Hematopoietic multipotent progenitor cell treated with erythropoietin and hydrocortisone succinate and interleukin-3 and kit ligand, for 6 days (in vitro differentiated cells): Measurements from ENCODE around the gene FZR1.
"Not testable (repeated sequence)": the region's sequence is repeated elsewhere in the genome, so short reads cannot be mapped to it uniquely, and the experiment has no call there.

ENCODE experiments used
- DNase-seq: peaks from one replicate; pipeline ENCODE4 v3.0.0-alpha.2; 2015

FZR1 gene

GRCh38 chr19:3497757-3498520 is 8.2 kb upstream of the FZR1 start:
- no peak for DNase-seq

DNA sequence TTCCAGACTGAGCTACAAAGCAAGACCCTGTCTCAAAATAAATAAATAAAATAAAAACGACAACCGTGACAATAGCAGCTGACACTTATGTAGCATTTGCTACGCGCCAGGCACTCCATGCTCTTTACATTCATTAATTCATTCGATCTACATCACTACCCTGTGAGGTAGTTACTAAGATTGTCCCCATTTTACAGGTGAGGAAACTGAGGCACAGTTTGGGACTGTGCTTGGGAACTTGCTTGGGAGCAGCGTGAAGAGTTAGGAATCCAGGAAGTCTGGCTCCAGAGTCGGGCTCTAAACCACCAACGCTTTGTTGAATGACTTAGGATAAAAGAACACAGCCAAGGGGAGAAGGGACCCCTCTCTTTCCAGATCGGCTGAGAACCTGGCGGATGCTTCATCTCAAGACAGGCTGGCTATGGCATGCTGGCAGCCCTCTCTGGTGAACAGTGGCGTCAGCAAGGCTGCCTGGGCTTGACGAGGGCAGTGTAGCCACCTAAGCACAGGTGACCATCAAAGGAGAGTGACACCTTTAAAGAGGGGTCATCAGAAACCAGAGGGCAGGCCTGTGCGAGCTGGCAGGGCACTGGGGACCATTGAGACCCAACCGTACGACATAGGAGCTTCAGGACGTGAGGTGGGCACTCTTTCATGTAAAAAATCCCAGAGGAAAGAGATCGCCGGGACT is 6.2 kb upstream of the FZR1 start:
- peak; percentile 22 for DNase-seq

DNA sequence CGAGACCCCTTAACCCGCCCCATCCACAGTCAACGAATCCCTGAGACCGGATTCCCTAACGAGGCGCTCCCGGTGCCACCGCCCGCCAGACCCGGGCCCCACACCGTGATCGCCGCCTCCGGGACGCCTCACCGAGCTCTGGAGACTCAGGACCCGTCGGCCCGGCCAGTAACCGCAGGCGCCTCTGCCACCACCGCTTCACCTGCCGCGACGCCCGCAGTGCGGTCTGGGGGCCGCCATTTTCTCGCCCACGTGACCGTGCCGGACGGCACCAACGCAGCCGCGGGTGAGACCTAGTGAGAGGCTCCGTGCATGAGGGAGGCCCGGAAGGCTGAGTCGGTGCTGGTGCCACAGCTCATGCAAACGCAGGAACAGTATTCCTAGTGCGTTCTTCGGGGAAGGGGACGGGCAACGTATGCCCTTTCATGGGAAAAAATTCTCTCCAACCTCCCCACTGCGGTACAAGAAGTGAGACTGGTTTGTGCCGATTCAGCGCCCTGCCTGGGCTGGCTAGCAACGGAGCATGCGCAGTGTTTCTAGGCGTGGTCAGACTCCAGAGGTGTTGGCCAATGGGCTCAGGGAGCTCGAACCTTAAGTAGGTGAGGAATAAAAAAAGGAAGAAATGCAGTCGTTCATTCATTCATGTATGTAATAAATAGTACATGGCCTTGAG is 5.5 kb upstream of the FZR1 start, which contains the start of gene DOHH:
Gene DOHH (minus strand): TSS at position 246 of the 673 bp plus-strand sequence. CDS start 3,860 bp downstream, outside the sequence.
- peak; percentile 99 for DNase-seq

DNA sequence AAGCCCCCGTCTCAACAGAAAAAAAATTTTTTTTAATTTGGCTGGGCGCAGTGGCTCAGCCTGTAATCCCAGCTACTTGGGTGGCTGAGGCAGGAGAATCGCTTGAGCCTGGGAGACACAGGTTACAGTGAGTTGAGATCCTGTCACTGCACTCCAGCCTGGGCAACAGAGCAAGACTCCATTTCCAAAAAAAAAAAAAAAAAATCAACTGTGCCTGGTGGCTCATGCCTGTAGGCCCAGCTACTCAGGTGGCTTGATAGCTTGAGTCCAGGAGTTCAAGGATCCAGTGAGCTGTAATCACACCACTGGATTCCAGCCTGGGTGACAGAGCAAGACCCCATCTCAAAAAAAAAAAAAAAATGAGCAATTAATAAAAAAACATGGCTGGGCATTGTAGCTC is 4.3 kb upstream of the FZR1 start:
- DNase-seq: no peak

DNA sequence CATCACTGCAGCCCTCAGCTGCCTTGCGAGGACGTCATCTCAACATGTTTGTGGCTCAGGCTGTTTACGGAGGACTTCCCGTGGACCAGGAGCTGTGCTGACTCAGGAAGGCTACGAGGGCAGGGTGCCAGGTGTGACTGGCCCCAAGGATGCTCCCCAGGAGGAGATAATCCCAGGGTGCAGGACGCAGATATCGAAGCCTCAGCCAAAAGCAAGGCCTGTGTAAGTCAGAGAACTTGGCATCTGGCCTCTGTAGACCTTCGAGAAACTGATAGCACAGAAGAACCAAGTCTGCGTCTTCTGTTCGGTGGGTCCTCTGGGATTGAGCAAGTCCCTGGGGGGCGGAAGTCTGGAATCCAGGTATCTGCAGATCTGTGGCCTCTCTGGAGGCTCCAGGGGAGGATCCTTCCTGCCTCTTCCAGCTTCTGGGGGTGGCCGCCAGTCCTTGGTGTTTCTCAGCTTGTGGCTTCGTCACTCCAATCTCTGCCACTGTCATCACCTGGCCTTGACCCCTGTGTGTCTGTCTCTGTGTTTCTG is 3.0 kb upstream of the FZR1 start:
- peak; percentile 65 for DNase-seq

- no peak for DNase-seq
These were observed 1.4 kb upstream of the FZR1 start for GRCh38 chr19:3504735-3505134.

DNA sequence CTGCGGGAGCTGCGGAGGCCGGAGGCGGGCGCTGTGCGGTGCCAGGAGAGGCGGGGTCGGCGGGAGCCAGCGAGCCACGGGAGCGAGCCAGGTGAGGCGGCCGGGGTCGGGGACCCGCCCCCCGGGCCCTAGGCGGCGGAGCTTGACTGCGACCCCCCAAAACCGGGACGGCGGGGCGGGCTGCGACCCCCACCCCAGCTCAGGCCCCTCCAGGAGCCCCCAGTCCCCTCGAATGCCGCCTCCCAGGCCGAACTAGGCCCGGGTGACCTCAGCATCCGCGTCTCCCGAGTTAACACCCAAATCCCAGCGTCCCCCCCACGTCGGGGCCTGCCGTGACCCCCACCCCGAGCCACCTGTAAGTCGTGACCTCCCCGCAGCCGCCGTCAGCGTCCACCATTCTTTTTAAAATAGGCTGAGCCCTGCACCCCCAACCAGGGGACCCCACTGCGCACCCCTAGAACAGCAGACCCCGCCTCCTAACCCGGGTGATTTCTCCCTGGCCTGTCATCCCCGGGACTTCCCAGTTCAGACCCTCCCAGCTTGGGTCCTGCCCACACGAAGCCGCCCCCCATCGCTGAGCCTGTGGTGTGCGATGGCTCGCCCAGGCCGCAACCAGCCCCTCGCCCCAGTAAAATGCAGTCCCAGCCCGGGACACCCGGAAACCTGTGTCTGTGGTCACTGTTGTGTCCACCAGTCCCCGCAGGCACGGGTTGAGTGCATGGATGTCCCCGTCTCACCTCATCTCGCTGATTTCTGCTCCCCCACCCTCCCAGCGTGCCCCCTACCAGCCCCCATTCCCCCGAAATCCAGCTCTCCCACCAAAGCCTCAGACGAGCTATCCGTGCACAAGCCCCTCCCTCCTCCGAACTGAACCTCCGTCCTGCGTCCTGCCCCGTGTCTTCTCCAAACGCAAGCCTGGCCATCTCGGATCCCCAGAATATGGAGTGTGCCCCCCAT is 551 bp downstream of the FZR1 start:
- DNase-seq: peak; percentile 43

DNA sequence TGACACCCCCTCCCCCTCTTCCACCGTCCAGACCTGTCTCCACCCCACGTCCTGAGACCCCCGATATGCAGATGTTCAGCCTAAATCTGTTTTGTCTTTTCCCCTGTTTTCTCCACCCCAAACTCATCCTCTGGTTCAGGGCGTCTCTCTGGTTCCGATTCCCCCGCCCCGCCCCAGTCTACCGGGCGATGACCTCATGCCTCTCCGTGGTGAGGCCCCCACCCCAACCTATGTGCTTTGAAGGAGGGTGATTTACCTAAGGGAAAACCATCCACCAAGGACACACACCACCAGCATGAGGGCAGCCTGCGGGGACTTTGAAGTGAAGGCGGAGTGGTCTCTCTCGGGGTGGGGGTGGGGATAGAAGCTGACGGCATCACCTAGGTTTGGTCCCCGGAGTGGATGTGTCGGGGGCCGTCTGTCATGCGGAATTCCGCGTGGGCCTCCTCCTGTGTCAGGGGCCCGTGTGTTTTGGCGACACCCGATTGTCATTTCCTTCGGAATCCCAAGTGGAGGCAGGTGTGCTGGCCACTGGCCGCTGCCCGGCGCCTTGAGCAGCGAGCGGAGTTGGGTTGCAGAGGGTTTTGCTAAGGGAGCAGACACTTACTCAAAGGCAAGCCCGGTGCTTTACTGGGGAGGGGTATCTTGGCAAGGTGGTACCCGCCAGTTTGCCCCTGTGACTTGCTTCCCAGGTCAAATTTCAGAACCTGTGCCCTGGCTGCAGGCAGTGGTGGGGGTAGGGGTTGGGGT is 1.4 kb downstream of the FZR1 start:
- no peak for DNase-seq

DNA sequence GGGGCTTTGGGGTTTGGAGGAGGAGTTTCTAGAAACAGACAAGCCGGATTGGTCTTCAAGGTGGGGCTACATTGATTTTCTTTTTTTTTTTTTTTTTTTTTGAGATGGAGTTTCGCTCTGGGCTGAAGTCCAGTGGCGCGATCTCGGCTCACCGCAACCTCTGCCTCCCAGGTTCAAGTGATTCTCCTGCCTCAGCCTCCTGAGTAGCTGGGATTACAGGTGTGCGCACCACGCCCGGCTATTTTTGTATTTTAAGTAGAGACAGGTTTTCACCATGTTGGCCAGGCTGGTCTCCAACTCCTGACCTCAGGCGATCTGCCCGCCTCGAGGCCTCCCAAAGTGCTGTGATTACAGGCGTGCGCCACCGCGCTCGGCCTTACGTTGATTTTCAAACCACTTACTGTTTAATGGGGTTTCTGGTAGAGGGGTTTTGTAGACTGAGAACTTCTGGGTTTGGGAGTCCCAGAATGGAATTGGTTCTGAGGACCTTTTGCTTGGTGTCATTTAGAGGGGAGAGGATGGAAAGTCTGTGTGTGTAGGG is 2.1 kb downstream of the FZR1 start:
- not testable (repeated sequence) for DNase-seq

DNA sequence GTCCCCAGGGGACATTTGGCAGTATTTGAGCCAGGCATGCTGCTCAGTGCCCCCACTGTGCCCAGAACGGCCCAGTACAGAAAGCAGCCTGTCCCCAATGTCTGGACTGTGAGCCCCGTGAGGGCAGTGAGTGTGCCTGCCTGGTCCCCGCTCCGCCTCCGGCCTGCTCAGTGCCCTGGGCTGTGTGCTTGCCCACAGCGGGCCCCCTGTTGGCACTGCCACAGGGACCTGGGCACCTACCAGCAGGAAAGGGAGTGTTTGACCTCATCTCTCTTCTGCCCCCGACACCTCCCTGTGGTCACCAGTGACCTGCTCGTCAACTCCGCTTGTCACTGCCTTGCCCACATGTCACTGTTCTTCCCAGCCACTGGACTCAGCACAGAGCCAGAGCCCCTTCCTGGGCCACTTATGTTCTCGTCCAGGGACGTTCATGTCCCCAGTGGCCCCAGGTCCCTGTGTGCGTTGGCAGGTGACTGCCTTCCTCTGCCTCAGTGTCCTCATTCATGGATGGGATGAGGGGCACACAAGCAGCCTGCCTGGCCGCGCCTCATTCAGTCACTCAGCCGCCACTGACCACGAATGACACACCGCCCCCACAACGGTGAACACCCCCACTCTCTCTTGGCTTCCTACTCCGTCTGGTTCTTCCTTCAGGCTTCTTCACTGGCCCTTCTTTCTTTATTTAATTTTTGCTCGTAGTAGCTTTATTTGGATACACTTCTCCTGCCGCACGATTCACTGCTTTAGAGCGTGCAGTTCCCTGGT is 2.8 kb downstream of the FZR1 start:
- DNase-seq: no peak

- no peak for DNase-seq
These were observed 3.5 kb downstream of the FZR1 start for GRCh38 chr19:3509566-3509989.

GRCh38 chr19:3510727-3511126 is 4.6 kb downstream of the FZR1 start:
- no peak for DNase-seq

GRCh38 chr19:3511506-3512251 is 5.6 kb downstream of the FZR1 start:
- DNase-seq: no peak

- no peak for DNase-seq
These were observed 6.6 kb downstream of the FZR1 start for GRCh38 chr19:3512562-3513228.

- DNase-seq: no peak
These were observed 7.4 kb downstream of the FZR1 start for GRCh38 chr19:3513229-3514140.

GRCh38 chr19:3514930-3515329 is 8.8 kb downstream of the FZR1 start:
- no peak for DNase-seq

DNA sequence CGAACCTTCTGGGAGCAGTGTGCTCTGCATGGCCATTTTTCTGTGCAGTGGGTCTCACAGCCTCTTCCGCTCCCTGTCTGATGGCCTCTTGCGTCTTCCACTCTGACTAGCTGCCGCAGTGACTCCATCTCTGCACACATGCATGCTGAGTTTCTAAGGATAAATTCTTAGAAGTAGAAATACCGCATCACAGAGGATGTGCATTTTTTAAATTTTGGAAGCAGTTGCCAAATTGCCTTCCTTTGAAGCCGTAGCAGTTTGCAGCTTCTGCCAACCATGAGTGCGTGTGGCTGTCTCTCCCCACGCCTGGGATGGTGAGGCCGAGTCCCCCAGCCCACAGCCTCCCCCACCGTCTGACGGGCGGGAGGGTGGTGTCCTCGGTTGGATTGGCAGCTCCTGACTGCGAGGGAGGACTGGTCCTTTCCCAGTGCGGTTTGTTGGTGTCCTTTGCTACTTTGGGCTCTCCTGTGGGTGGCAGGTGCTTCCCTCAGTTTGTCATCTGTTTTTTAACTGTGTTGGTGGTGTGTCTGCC is 9.8 kb downstream of the FZR1 start:
- DNase-seq: no peak
